OCI-LY3 (cell line): ENCODE measurements around the gene CCL16.

Experiments
- CTCF ChIP-seq: fragments of 200-600, 300-600 bp; sonication (generic); IDR thresholded peaks from 2 replicates; pipeline ENCODE4 v1.5.1; 2014; ENCODE audit warnings: antibody characterized with exemption, low read length, low read depth
- EZH2phosphoT487 ChIP-seq: fragments of 200-600 bp; shearing (Covaris generic); IDR thresholded peaks from 2 replicates; pipeline ENCODE4 v1.6.1; 2018; ENCODE audit warnings: antibody characterized with exemption, mixed run types, low read depth

- no peak for TF ChIP-seq CTCF
- TF ChIP-seq EZH2phosphoT487, result no peak
Measured at GRCh38 chr17:36011201-36011600, 29.9 kb upstream of the CCL16 start.
